SU-DHL-6 (cell line): Measurements from ENCODE around the gene D2HGDH.

Source experiments
- H2AFZ ChIP-seq: fragments of 200-600 bp; sonication (generic); 2 replicates; pipeline ENCODE4 v1.6.1; 2014; ENCODE audit warnings: low read depth, mild to moderate bottlenecking, moderate library complexity, mixed read lengths, antibody characterized with exemption, low read length; ENCODE audit not compliant: severe bottlenecking
- H3F3A ChIP-seq: fragments of 200-600 bp; shearing (Covaris generic); 2 replicates; pipeline ENCODE4 v1.6.0; 2016; ENCODE audit warnings: antibody characterized with exemption, mild to moderate bottlenecking; ENCODE audit not compliant: insufficient read depth
- H3K27ac ChIP-seq: fragments of 200-600 bp; sonication (generic); 2 replicates; pipeline ENCODE4 v1.5.1; 2016; ENCODE audit warnings: low read depth, mild to moderate bottlenecking, low read length, moderate library complexity, mixed read lengths
- H3K27me3 ChIP-seq: fragments of 200-600 bp; sonication (generic), shearing (Covaris generic); 2 replicates; pipeline ENCODE4 v1.6.0; 2014; ENCODE audit warnings: mild to moderate bottlenecking, low read length
- H3K36me3 ChIP-seq: fragments of 200-600 bp; sonication (generic); 2 replicates; pipeline ENCODE4 v1.6.1; 2014; ENCODE audit warnings: mild to moderate bottlenecking, low read length, mixed read lengths
- H3K4me2 ChIP-seq: fragments of 300-600, 200-600 bp; shearing (Covaris generic), sonication (generic); 2 replicates; pipeline ENCODE4 v1.6.0; 2014; ENCODE audit warnings: low read length, low read depth, mild to moderate bottlenecking; ENCODE audit not compliant: poor library complexity, severe bottlenecking
- H3K4me3 ChIP-seq: fragments of 200-600 bp; sonication (generic); 2 replicates; pipeline ENCODE4 v1.5.1; 2014; ENCODE audit warnings: antibody characterized with exemption, low read length, mild to moderate bottlenecking, mixed read lengths; ENCODE audit not compliant: insufficient read depth, poor library complexity, severe bottlenecking
- H3K79me2 ChIP-seq: fragments of 200-600 bp; sonication (generic); 2 replicates; pipeline ENCODE4 v1.6.1; 2014; ENCODE audit warnings: mild to moderate bottlenecking, low read length, moderate library complexity; ENCODE audit not compliant: insufficient read depth
- H3K9ac ChIP-seq: fragments of 200-600 bp; sonication (generic); 2 replicates; pipeline ENCODE4 v1.7.0; 2014; ENCODE audit warnings: mild to moderate bottlenecking, low read length
- H3K9me2 ChIP-seq: fragments of 200-600 bp; sonication (generic); replicated peaks from 2 replicates; pipeline ENCODE4 v1.6.1; 2014; ENCODE audit warnings: low read length; ENCODE audit not compliant: insufficient read depth
- H3K9me3 ChIP-seq: fragments of 200-600 bp; sonication (generic); 2 replicates; pipeline ENCODE4 v1.6.1; 2014; ENCODE audit warnings: low read length, mixed read lengths; ENCODE audit not compliant: insufficient read depth
- H4K20me1 ChIP-seq: fragments of 200-600 bp; sonication (generic); 2 replicates; pipeline ENCODE4 v1.6.1; 2014; ENCODE audit warnings: low read depth, mild to moderate bottlenecking, antibody characterized with exemption, low read length, moderate library complexity, mixed read lengths
- CTCF ChIP-seq: fragments of 200-600 bp; sonication (generic); IDR thresholded peaks from one replicate; pipeline ENCODE4 v1.5.1; 2017; ENCODE audit warnings: antibody characterized with exemption, mild to moderate bottlenecking, low read length, moderate library complexity; ENCODE audit not compliant: insufficient read depth, poor library complexity, severe bottlenecking
- EZH2phosphoT487 ChIP-seq: fragments of 200-600 bp; sonication (generic), shearing (Covaris generic); conservative IDR thresholded peaks from 2 replicates; pipeline ENCODE4 v1.6.1; 2018; ENCODE audit warnings: mild to moderate bottlenecking, antibody characterized with exemption, low read length, moderate library complexity, mixed read lengths

Gene D2HGDH

GRCh38 chr2:241801611-241802420 lies 67.4 kb downstream of the D2HGDH start:
- Histone ChIP-seq H3K4me2 (no peak overlapping the region), H3F3A (no peaks in the 10 kb centered on the region), H3K9me3 (no peaks in the 10 kb centered on the region), H3K4me3 (no peak overlapping the region), H3K27me3 (no peaks in the 10 kb centered on the region), H3K9ac (no peak overlapping the region), H3K27ac (no peak overlapping the region), H2AFZ (no peak overlapping the region), H3K9me2 (no peaks in the 10 kb centered on the region), H4K20me1 (no peaks in the 10 kb centered on the region), H3K79me2 (no peaks in the 10 kb centered on the region), H3K36me3 (no peaks in the 10 kb centered on the region)
- no peak for TF ChIP-seq CTCF
- TF ChIP-seq EZH2phosphoT487: no peak

- Histone ChIP-seq H3K4me3 (no peak overlapping the region), H3K9me2 (no peaks in the 10 kb centered on the region), H3K9ac (no peak overlapping the region), H3K36me3 (no peaks in the 10 kb centered on the region), H3K9me3 (no peaks in the 10 kb centered on the region), H3K27me3 (no peaks in the 10 kb centered on the region), H3F3A (no peaks in the 10 kb centered on the region), H4K20me1 (no peaks in the 10 kb centered on the region), H2AFZ (no peak overlapping the region), H3K4me2 (no peak overlapping the region), H3K27ac (no peak overlapping the region), H3K79me2 (no peaks in the 10 kb centered on the region)
- TF ChIP-seq CTCF (no peak), EZH2phosphoT487 (no peak)
Measured at GRCh38 chr2:241802421-241803318, 68.2 kb downstream of the D2HGDH start.

GRCh38 chr2:241803387-241804325 lies 69.2 kb downstream of the D2HGDH start:
- no peaks in the 10 kb centered on the region for H3K9me2 ChIP-seq
- peak overlapping the region; percentile 44 for H3K4me2 ChIP-seq
- no peaks in the 10 kb centered on the region for H3K9me3 ChIP-seq
- no peaks in the 10 kb centered on the region for H3K79me2 ChIP-seq
- H4K20me1 ChIP-seq: no peaks in the 10 kb centered on the region
- H3K27me3 ChIP-seq: no peaks in the 10 kb centered on the region
- TF ChIP-seq CTCF (no peak), EZH2phosphoT487 (no peak)
- H3K9ac ChIP-seq: peak overlapping the region; percentile 23; the same call in 1 of the 2 replicates
- H3K27ac ChIP-seq: no peak overlapping the region
- H3K4me3 ChIP-seq: peak overlapping the region; percentile 20
- H3K36me3 ChIP-seq: no peaks in the 10 kb centered on the region
- no peaks in the 10 kb centered on the region for H3F3A ChIP-seq
- peak overlapping the region; percentile 43 for H2AFZ ChIP-seq
